Non-pigmented ciliary epithelial cell (primary cell): ENCODE measurements around the gene ACER2.

ENCODE experiments used
- DNase-seq: peaks from one replicate; pipeline ENCODE4 v3.0.0-alpha.2; 2010; ENCODE audit warnings: low read depth

Gene ACER2

GRCh38 chr9:19486803-19487202, 78.0 kb downstream of the ACER2 start:
- no peak for DNase-seq

GRCh38 chr9:19488721-19489120, 79.9 kb downstream of the ACER2 start:
- DNase-seq = no peak

- DNase-seq = no peak
Measured at GRCh38 chr9:19490269-19490668, 81.5 kb downstream of the ACER2 start.

- DNase-seq = no peak
Measured at GRCh38 chr9:19490828-19491227, 82.0 kb downstream of the ACER2 start.

GRCh38 chr9:19492775-19493173, 84.0 kb downstream of the ACER2 start:
- no peak for DNase-seq

- DNase-seq = no peak
Measured at GRCh38 chr9:19493174-19493811, 84.5 kb downstream of the ACER2 start.

- no peak for DNase-seq
Measured at GRCh38 chr9:19493876-19494275, 85.1 kb downstream of the ACER2 start.

GRCh38 chr9:19495186-19496028, 86.6 kb downstream of the ACER2 start:
- no peak for DNase-seq

- DNase-seq = no peak
Measured at GRCh38 chr9:19496321-19497050, 87.7 kb downstream of the ACER2 start.

- DNase-seq = no peak
Measured at GRCh38 chr9:19497276-19497675, 88.5 kb downstream of the ACER2 start.

GRCh38 chr9:19498015-19498414, 89.2 kb downstream of the ACER2 start:
- no peak for DNase-seq
